Neural progenitor cell (in vitro differentiated cells): ENCODE measurements around the gene KLHL30.

Experiments
- CTCF ChIP-seq: fragments of 200-600 bp; sonication (generic); IDR thresholded peaks from 2 replicates; pipeline ENCODE4 v1.5.1; 2017; ENCODE audit warnings: antibody characterized with exemption, mild to moderate bottlenecking
- EZH2 ChIP-seq: fragments of 200-600 bp; sonication (generic); IDR thresholded peaks from 2 replicates; pipeline ENCODE4 v1.6.1; 2017; ENCODE audit warnings: antibody characterized with exemption, mild to moderate bottlenecking, moderate library complexity

- TF ChIP-seq CTCF = no peak
- no peak for TF ChIP-seq EZH2
These were observed 41.1 kb upstream of the KLHL30 start for GRCh38 chr2:238097201-238097987.
